CD4-positive, alpha-beta T cell treated with Interleukin-17A for 4 hours (primary cell): Measurements from ENCODE around the gene SPACA7.

Source experiments
- DNase-seq: peaks from one replicate; pipeline ENCODE4 v3.0.0-alpha.2; 2020; ENCODE audit warnings: mixed read lengths

SPACA7 gene

GRCh38 chr13:112376050-112376681, at the start of gene SPACA7:
SPACA7 (plus strand) TSS chr13:112376355; CDS start chr13:112376386, 31 bp downstream.
- DNase-seq = no peak

GRCh38 chr13:112326821-112327370, 49.3 kb upstream of the SPACA7 start:
- DNase-seq = no peak

GRCh38 chr13:112328936-112329335, 47.2 kb upstream of the SPACA7 start:
- DNase-seq = no peak

GRCh38 chr13:112329376-112329775, 46.8 kb upstream of the SPACA7 start:
- DNase-seq = no peak

GRCh38 chr13:112330066-112330465, 46.1 kb upstream of the SPACA7 start:
- no peak for DNase-seq

GRCh38 chr13:112330479-112331381, 45.4 kb upstream of the SPACA7 start:
- DNase-seq = no peak

GRCh38 chr13:112331675-112332074, 44.5 kb upstream of the SPACA7 start:
- DNase-seq = no peak

- no peak for DNase-seq
These were observed 43.4 kb upstream of the SPACA7 start for GRCh38 chr13:112332727-112333126.

GRCh38 chr13:112333756-112334543, 42.2 kb upstream of the SPACA7 start:
- DNase-seq = no peak

- no peak for DNase-seq
These were observed 41.0 kb upstream of the SPACA7 start for GRCh38 chr13:112335135-112335534.

GRCh38 chr13:112341446-112341845, 34.7 kb upstream of the SPACA7 start:
- DNase-seq = no peak

- no peak for DNase-seq
These were observed 34.0 kb upstream of the SPACA7 start for GRCh38 chr13:112341976-112342735.

- DNase-seq = no peak
These were observed 33.3 kb upstream of the SPACA7 start for GRCh38 chr13:112342841-112343361.

- DNase-seq = no peak
These were observed 32.6 kb upstream of the SPACA7 start for GRCh38 chr13:112343591-112343990.

GRCh38 chr13:112345826-112346172, 30.4 kb upstream of the SPACA7 start:
- DNase-seq = no peak

GRCh38 chr13:112346173-112346898, 29.8 kb upstream of the SPACA7 start:
- DNase-seq = no peak

GRCh38 chr13:112346899-112347229, 29.3 kb upstream of the SPACA7 start:
- no peak for DNase-seq

- DNase-seq = no peak
These were observed 28.2 kb upstream of the SPACA7 start for GRCh38 chr13:112347986-112348385.

- DNase-seq = no peak
These were observed 27.4 kb upstream of the SPACA7 start for GRCh38 chr13:112348642-112349345.

GRCh38 chr13:112349681-112350080, 26.5 kb upstream of the SPACA7 start:
- DNase-seq = no peak

GRCh38 chr13:112350300-112350699, 25.9 kb upstream of the SPACA7 start:
- DNase-seq = no peak
